Stimulated activated CD8-positive, alpha-beta memory T cell treated with anti-CD3 and anti-CD28 coated beads, Interleukin-2, amount 100 ng/mL, for 1 hour (primary cell): ENCODE results near the gene RAB11FIP2.

Source experiments
- DNase-seq, 2 donors: peaks; one replicate each; pipeline ENCODE4 v3.0.0-alpha.2; 2020; ENCODE audit warnings: low read depth in 2 of 2

Gene RAB11FIP2

DNA sequence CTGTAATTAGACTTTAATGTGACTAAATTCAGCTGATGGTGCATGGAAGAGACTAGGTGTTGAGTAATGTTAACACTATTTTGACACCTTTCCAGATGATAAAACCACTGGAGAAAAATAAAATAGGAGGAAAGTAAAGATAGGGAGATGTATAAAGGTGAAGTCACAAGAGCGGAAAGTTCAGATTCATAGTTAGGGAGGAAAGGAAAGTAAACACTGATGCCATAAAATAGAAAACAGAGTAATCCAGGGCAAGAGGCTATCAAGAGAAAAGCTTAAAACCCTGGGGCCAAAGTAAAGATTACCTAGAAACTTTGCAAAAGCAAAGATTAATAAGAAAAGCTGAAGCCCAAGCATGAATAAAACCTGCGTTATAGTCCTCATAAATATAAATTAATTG, 62.8 kb downstream of the RAB11FIP2 start:
- DNase-seq = no peak

- no peak for DNase-seq
Measured at GRCh38 chr10:117980755-117981702, 65.7 kb downstream of the RAB11FIP2 start.

DNA sequence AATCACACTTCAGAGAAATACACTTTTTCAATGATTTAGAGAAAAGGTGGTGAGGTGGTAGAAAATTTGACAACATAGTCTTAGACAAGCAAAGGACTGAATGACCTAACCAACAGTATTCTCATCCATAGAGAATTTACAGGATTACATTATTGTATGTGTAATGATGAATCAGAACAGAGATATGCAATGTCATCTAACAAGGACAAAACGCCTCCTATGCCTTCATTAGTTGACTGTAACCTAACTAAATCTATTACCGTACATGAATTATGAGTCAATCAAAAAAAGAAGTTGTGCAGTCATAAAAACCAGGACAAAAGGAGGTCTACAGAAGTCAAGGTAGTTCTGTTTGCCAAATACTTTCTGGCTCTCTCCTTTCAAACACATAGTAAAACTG, 66.5 kb downstream of the RAB11FIP2 start:
- no peak for DNase-seq

- DNase-seq = no peak
Measured at GRCh38 chr10:117972168-117972837, 74.4 kb downstream of the RAB11FIP2 start.

- DNase-seq = no peak
Measured at GRCh38 chr10:117970962-117971361, 75.8 kb downstream of the RAB11FIP2 start.

GRCh38 chr10:117969592-117969991, 77.1 kb downstream of the RAB11FIP2 start:
- no peak for DNase-seq

DNA sequence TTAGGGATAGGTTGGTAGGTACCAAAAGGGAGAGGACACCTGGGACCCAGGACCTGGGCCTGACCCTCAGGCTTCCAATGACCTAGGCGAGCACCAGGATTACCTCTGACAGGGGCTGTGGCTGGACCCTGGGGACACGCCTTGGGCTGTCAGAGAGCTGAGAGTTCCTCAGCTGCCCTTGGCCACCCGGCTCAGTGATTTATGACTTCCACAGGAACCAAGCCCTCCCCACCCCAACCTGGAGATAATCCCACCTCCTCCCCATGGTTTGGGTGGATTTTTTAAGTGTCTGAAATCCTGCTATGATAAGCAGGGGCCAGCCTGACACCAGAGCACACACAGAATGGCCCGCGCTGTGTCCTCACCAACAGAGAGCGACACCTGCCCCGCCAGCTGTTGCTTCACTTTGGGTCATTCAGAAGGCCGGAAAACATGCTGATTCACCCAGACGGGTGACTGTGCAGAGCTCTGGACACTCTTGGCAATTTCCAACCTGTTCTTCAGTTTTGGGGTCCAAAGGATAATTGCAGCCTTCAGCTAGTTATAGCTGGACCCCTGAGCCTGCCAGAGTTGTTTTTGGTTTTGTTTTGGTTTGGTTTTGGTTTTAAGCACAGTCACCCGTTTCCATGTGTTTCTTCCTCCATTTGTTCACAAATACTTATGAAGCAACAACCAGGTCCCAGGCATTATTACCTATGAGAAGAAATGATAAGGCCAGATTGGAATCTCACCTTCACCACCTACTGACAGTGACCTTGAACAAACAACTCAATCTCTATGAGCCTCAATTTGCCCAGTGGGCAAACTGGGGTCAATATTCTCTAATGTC, 78.2 kb downstream of the RAB11FIP2 start:
- DNase-seq = no peak

DNA sequence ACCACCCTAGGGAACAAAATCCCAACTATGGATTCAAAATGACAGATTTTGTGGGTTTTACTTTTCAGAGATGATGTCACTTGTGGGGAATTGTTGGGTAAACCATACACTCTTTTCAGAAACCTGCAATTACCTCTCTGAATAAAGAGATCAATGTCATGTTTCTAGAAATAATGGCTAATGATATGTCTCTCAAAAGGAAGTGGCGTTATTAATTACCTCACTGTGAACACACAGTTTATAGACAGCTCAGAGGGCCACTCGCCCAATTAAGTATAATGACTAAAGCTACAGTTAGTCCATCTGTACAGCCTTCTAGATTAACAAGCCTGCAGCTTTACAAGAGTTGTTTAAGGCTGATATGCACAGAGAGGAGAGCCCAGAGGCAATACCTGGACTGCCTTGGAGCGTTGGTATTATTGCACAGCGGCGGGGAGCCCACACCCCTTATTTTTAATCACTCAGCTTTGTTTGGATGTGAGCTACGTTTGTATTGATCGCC, 79.5 kb downstream of the RAB11FIP2 start:
- DNase-seq = no peak

GRCh38 chr10:117965984-117966383, 80.8 kb downstream of the RAB11FIP2 start:
- no peak for DNase-seq

GRCh38 chr10:117964536-117964935, 82.2 kb downstream of the RAB11FIP2 start:
- DNase-seq = no peak

DNA sequence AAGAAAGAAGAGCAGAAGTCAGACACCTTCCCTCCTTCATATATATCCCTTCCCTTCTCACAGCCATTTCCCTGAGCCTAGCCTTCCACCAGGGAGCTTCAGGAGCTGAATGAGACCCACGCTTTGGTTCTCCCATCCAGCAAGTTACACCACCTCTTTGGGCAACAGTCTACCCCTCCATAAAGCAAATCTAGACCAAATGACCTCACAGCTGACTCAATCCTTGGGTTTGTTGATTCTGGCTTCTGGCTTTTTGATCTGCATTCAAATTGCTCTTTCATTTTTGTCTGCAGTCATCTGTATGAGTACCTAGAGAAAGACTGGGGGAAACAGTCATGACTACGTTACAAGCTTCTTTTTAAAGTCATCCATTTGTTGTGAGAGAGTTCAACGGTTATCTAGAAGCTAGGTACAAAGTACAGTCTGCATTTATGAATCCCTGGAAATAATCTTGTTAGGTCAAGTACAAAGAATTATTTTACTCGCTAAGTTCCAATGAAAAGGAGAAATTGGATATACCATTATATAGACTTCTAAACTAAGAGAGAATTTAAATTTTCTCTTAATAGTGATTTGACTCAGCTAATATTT, 86.3 kb downstream of the RAB11FIP2 start:
- no peak for DNase-seq

DNA sequence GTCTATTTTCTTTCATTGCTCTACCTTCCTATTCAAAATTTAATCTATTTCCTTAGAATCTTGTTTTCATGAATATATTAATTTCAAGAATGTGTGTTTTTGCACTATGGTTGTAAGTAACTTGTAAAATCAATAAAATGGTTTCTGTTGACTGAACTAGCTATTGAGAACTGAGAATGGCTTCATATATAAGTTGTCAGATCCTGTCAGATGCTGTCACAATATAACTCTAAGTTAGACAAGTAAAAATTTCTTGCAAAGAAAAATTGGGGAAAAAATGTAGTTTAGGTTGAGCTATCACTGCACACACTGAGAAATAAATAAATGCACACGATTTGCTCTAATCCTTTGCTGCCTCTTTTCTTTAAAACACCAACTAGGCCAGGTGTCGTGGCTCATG, 89.8 kb downstream of the RAB11FIP2 start:
- no peak for DNase-seq

- DNase-seq = no peak
Measured at GRCh38 chr10:117955176-117955575, 91.6 kb downstream of the RAB11FIP2 start.
